Inflammatory macrophage (primary cell): ENCODE results near the gene GALNT2.
A peak's percentile ranks its signal among the peaks of the same experiment; 100 is the strongest.

Experiments used
- DNase-seq, 2 donors: peaks; one replicate each; pipeline ENCODE4 v3.0.0-alpha.2; 2020 to 2022

Gene GALNT2

GRCh38 chr1:230073371-230074035 lies 6.5 kb downstream of the GALNT2 start:
- DNase-seq, result no peak

- no peak for DNase-seq
Measured at GRCh38 chr1:230074270-230074669, 7.2 kb downstream of the GALNT2 start.

DNA sequence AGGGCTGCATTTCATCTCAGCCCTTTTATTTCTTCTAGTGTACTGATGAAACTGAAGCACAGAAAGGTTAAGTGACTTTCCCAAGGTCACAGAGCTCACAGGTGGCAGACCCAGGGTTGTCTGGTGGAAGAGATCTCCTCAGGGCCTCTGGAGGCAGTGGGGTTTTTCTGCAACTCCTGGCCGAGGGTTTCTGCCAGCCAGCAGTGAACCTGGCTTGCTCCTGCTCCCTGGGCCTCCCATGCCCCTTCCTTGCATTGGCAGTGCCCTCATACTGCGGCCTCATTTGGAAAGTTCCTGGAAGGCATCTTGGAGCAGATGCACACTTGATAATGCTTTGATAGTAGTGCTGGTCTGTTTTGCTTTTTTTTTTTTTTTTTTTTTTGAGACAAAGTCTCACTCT lies 7.7 kb downstream of the GALNT2 start:
- no peak for DNase-seq

DNA sequence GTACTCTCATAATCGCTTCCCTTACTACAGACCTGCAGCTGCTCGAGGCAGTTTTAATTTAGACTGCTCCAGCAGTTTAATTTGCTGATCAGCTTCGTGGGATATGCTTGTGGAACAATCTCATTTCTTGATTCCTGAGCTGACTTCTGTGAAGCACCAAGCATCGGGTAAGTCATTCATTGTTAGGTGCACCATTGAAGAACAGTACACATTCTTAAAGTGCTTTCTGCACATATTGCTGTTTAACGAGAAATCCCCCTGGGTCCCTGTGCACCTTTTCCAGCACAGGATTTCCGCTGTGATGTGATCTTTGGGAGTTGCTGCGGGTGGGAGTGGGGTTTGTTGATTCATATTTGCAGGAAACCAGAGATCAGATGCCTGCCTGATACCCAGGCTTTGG lies 9.1 kb downstream of the GALNT2 start:
- no peak for DNase-seq

DNA sequence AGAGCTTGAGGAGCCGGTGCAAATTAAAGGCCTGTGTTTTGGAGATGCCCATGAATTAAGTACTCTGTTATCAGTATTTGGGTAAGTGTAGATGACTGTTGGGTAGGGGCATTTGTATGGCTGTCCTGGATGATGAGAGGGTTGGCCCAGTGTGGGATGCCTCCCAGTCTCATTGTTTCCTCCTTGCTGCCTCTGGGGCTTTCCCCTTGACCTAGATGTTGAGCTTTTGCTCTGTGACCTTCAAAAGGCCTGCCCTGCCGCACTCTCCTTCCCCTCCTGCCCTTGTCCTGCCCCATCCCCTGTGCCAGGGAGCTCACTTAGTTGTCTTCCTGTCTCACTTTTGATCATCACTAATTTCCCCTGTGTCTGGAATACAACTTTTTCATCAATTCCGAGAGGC lies 10.0 kb downstream of the GALNT2 start:
- no peak for DNase-seq

GRCh38 chr1:230077436-230078213 lies 10.6 kb downstream of the GALNT2 start:
- DNase-seq, result no peak

DNA sequence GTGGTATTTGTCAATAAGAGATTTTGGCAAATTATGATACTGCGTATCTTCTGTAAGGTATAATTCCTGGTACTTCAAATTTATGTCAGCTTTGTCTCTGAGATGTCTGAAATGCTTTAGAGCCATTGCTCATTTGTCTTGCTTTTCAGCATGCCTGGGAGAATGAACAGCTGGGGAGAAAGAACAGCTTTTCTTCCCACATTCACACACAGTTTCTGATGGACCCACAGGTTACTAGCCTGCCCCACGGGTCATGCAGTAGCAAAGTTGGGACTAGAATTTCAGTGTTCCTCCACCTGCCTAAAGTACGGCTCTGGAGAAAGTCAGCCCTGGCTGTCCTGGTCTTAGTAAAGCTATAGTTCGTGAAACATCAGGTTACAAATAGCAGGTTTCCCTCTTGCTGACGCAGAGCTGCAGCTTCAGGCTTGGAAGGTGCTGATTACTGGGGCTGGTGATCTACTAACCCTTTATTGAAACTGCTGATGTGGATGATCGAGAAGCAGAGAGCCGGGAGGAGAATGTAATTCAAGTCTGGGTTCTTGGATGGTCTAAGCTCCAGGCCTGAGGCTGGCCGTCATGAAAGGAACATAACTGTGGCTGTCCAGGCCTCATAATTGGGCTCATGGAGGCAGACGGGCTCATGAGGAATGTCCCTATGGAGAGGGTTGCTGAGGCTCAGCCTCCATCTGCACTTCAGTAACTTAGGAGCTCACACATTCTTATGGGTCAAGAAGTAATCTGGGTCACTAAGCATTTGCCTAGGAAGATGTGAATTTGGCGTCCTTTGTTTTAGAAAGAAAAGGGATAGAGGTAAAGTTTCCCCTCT lies 12.4 kb downstream of the GALNT2 start:
- DNase-seq, result no peak

DNA sequence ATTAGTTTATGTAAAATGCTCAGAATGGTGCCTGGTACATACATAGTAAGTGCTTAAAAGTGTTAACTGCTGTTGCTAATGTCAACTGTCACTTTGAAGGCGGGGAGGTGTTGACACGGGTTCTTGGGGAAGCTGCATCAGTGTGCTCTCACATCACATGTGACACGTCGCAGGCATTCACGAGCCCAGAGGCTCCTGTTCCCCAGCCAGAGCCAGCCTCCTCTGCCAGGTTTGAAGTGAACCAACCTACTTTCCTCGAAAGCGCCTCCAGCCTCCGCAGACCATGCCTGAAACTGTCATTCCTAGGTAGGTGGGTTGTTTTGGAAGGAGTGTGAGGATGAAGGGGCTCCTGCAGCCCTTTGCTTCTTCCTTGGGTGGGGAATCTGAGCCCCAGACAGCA lies 13.8 kb downstream of the GALNT2 start:
- no peak for DNase-seq

GRCh38 chr1:230081751-230082150 lies 14.7 kb downstream of the GALNT2 start:
- no peak for DNase-seq

DNA sequence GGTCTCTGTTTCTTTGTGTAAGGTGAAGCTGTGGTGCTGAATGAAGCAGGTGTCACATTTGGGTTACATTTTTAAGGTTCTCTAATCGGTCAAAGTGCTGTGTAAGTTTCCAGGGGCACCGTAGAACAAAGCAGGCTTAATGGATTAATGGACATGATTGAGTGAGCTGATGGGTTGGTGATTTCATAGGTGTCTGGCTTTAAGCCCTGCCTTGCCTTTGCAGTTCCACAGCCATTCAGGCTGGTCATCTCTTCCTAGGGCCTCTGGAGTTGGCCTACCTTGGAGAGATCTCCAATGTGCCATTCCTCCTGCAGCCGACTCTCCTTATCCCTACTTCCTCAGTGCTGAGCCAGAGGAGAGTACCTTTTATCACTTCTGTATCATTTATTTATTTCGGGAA lies 15.2 kb downstream of the GALNT2 start:
- DNase-seq, result no peak

- DNase-seq, result no peak
Measured at GRCh38 chr1:230083053-230083452, 16.0 kb downstream of the GALNT2 start.

- DNase-seq, result no peak
Measured at GRCh38 chr1:230083746-230084407, 16.8 kb downstream of the GALNT2 start.

- DNase-seq, result peak in 1 of 2 donors; percentile 63
Measured at GRCh38 chr1:230084408-230085177, 17.6 kb downstream of the GALNT2 start.

DNA sequence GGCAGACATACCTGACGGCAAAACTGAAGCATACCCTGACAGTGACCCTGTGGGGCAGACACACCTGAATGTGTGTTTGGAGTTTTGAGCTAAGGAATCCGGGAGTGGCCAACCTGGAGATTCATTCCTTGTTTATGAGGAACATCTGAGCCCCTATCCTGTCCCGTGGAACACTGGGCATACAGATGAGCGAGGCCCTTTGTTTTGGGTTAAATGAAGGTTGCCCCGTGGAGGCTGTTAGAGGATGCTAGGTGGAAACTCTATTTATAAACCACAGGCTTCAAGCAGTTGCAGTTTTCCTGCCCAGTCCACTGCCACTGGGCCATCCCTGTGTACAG lies 18.1 kb downstream of the GALNT2 start:
- no peak for DNase-seq

DNA sequence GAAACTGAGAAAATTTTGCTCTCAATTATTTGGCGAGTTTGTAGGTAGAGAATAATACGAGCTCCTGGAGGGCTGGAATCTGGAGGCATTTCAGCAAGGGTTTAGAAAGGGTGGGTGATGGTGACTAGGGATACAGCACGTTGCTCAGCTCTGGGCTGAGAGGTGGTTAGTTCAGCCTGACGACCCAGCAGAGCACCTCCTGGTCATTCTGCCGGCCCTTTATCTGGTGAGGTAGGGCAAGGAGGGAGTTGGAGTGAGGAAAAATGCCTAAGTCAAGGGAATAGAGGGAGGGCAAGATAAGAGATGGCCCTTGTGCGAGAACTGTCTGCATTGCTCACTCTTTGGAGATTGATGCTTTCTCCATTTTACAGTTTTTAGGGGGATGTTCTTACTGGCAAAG lies 19.1 kb downstream of the GALNT2 start:
- no peak for DNase-seq

GRCh38 chr1:230087028-230087716 lies 20.1 kb downstream of the GALNT2 start:
- DNase-seq, result no peak

DNA sequence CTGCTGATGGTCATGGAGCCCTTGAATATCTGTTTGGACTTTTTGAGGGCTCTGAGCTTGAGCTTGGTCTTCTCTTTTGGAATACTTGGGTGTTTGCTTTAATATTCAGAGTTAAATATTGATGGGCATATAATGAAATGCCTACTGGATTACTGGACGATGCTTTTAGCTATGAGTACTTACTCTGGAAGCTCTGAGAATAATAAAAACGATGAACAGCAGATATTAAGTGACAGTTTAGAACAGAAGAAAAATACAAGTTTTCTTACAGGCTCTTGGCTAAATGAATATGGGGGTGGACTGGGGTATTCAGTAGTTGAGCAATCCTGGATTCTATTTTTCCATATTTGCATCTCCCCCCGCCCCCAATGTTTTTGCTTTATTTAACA lies 20.7 kb downstream of the GALNT2 start:
- no peak for DNase-seq

- no peak for DNase-seq
Measured at GRCh38 chr1:230090194-230090711, 23.2 kb downstream of the GALNT2 start.

- DNase-seq, result no peak
Measured at GRCh38 chr1:230091473-230092231, 24.6 kb downstream of the GALNT2 start.

DNA sequence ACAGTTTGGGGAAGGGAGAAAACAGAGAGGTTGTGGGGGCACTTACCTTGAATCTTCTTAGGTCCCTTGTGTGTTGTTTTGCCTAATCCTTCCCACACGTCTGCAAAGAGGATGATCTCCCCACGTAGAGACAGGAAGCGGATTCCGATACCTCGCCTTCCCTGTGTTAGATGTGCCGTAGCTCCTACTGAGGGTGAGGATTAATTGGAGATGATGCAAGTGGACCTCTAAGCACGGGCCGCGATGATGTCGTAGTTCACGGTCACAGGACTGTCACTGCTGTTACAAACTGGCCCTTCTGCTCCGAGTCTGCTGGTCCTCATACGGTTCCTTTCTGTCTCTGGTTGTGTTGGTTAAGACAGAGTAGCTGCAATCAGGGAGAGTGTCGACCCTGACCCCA lies 27.7 kb downstream of the GALNT2 start:
- no peak for DNase-seq

GRCh38 chr1:230095938-230096337 lies 28.9 kb downstream of the GALNT2 start:
- DNase-seq, result no peak
